Fibroblast of mammary gland (primary cell): ENCODE measurements around the gene GBX1.
A peak's percentile ranks its signal among the peaks of the same experiment; 100 is the strongest.

Source experiments
- DNase-seq: peaks from one replicate; pipeline ENCODE4 v3.0.0-alpha.2; 2010; ENCODE audit warnings: low read depth
- H3K4me3 ChIP-seq: 2 replicates; pipeline ENCODE4 v1.5.1; 2011; ENCODE audit warnings: low read depth, mild to moderate bottlenecking, low read length, moderate library complexity; ENCODE audit not compliant: control insufficient read depth
- TF ChIP-seq, protein P1 (sequence below): conservative IDR thresholded peaks from 2 replicates; pipeline ENCODE4 v1.5.1; 2011; ENCODE audit warnings: low read depth, low read length, inconsistent platforms; ENCODE audit not compliant: control insufficient read depth, insufficient read depth

Gene GBX1

DNA sequence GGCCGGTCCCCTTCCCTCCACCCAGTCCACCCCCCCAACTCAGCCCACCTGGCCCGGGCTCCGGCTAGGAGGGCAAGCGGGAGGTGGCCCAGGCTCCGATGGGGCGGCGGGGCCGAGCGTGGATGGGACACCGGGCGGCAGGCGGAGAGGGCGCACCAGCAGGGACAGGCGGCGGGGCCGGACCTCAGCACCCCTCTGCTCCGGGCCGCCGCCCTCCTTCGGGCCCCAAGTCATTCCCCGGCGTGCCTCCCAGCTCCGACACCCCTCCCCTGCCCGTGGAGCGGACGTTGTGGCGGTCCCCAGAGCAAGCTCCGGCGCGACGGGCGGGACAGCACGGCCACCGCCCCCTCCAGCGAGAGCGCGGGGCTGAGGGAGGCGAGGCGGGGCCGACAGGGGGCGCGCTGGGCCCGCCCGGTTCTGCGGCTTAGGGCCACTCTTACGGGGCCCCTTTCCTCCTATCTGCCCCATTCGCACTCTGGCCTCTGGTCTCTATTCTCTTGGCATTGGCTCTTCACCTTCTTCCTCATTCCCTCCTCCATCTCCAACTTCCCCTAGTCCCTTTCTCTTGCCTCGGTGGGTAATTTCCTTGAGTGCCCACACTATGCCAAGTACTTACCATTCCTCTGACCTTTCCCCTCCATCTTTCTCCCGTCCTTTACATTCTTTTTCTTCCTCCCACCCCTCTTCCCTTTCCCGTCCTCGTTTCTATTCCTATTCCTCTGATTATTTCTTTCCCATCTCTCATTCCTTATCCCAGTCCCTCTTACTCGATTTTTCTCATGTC is 701 bp upstream of the GBX1 start:
- no peak for DNase-seq
- TF ChIP-seq, protein P1, sequence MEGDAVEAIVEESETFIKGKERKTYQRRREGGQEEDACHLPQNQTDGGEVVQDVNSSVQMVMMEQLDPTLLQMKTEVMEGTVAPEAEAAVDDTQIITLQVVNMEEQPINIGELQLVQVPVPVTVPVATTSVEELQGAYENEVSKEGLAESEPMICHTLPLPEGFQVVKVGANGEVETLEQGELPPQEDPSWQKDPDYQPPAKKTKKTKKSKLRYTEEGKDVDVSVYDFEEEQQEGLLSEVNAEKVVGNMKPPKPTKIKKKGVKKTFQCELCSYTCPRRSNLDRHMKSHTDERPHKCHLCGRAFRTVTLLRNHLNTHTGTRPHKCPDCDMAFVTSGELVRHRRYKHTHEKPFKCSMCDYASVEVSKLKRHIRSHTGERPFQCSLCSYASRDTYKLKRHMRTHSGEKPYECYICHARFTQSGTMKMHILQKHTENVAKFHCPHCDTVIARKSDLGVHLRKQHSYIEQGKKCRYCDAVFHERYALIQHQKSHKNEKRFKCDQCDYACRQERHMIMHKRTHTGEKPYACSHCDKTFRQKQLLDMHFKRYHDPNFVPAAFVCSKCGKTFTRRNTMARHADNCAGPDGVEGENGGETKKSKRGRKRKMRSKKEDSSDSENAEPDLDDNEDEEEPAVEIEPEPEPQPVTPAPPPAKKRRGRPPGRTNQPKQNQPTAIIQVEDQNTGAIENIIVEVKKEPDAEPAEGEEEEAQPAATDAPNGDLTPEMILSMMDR: no peak
- H3K4me3 ChIP-seq: no peak overlapping the region

DNA sequence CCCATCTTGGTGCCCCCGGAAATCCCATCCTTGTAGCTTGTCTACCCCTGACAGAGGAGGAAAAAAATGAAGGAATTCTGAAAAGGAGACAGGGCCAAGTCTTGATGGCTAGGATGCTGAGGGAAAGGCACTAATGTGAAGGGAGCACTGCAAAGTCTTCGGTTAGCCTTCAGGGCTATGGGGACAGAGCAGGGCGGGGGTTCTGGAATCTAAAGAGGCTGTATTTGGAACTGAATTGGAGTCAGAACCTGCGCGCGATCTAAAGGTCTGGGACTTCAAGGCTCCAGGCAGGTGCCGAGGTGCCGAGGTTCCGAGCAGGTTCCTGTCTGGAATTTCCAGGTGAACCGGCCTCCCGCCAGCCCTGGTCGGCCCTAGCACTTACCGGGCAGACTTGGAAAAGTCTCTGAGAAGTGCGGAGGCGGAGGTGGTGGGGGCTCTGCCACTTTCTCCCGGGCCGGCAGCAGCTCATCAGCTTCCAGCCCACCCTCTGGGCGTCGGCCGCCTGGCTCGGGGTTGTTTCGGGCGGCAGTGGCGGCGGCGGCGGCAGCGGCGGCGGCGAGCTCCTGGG is 781 bp downstream of the GBX1 start:
- no peak for DNase-seq
- H3K4me3 ChIP-seq: no peak overlapping the region
- TF ChIP-seq, protein P1: no peak

GRCh38 chr7:151161757-151162156 is 5.7 kb downstream of the GBX1 start:
- no peak overlapping the region for H3K4me3 ChIP-seq
- TF ChIP-seq, protein P1: no peak
- no peak for DNase-seq

DNA sequence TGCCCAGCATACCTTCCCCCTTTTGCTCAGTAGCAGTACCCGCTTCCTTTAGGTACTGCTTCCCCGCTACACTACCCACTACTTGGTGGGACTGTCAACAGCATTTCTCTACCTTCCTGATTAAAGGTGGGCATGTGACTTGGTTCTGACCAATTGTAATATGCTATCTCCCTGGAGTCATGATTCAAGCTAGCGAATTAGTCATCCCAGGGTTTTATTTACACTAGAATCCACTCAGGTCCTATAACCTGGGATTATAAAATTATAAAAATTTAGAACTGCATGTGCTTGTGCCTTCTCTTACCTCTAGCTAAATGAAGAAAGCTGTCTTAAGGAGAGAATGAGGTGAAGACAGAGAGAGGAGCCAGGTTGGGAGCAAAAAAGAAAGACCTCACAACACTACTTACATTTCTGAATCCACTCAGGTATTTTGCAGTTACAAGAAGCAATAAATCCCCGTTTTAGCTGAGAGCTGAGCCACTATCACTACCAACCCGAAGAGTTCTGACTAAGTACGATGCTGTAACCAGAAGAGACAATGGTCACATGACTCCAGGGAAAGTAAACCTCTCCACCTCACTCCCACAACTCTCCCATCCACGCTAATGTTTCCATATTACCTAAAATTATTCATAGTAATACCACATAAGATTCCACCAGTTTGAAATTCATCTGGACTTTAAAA is 9.7 kb downstream of the GBX1 start:
- H3K4me3 ChIP-seq: no peak overlapping the region
- DNase-seq: peak; percentile 29
- TF ChIP-seq, protein P1: no peak

DNA sequence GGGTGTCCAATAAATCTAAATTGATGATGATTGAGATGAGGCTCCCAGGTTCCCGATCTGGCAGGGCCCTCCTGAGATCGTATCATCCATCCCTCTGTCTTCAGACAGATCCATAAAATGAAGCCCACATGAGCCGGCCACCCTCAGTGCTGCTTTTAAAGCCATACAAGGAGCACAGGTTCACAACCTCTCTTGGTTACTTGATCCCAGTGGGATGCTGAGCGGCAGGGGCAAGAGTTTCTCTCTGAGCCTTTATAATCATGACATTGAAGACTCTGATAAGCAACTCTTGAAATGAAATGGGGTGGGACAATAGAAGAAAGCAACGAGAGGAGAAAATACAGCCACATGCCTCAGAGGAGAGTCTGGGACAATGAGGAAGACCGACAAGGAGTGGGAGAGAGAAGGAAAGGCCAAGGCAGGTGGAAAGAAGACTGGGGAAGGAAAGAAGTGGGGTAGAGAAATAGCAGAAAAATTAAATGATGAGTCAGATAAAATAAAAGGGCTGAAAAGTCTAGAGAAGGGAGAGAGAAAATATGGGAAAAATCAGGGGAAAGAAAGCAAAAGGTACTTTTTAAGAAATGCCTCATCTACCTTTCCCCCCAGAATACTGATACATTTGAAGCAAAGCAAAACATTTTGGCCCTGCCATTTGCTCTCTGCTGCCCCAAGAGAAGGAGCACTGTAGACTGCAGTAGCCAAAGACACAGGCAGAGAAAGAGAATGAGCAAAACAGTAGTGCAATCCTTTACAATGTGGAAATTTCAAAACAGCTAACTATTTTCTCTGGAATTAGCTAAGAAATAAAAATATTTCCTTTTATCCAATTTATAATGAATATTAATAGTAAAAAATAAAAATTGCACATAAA is 14.6 kb downstream of the GBX1 start:
- no peak for DNase-seq
- TF ChIP-seq, protein P1: peak; percentile 23
- H3K4me3 ChIP-seq: no peak overlapping the region

GRCh38 chr7:151150388-151150787 is 17.1 kb downstream of the GBX1 start:
- TF ChIP-seq, protein P1: no peak
- DNase-seq: no peak
- no peak overlapping the region for H3K4me3 ChIP-seq
